Effector memory CD8-positive, alpha-beta T cell (primary cell): Measurements from ENCODE around the gene RPL27A.
A peak's percentile ranks its signal among the peaks of the same experiment; 100 is the strongest.

Experiments used
- ATAC-seq: fragments of 150-1000 bp; cut with Tn5 transposase; replicated peaks from 2 replicates; pipeline ENCODE4 v1.10.0; 2021; ENCODE audit warnings: mild to moderate bottlenecking, moderate library complexity
- DNase-seq, 3 experiments: peaks; one replicate each; pipeline ENCODE4 v3.0.0; 2021
- H3K27ac Mint-ChIP-seq, 2 donors: one replicate each; pipeline ENCODE4 v1.8.0; 2022; ENCODE audit warnings: mild to moderate bottlenecking in 2 of 2, mixed read lengths in 2 of 2, moderate library complexity in 2 of 2
- H3K27me3 Mint-ChIP-seq, 2 donors: one replicate each; pipeline ENCODE4 v1.8.0; 2022; ENCODE audit warnings: mixed read lengths in 2 of 2
- H3K36me3 Mint-ChIP-seq: one replicate; pipeline ENCODE4 v1.8.0; 2022; ENCODE audit warnings: mild to moderate bottlenecking, moderate library complexity, mixed read lengths; ENCODE audit not compliant: insufficient read depth
- H3K4me1 Mint-ChIP-seq, 2 donors: one replicate each; pipeline ENCODE4 v1.8.0; 2022; ENCODE audit warnings: low read depth in 2 of 2, mixed read lengths in 2 of 2
- H3K4me3 Mint-ChIP-seq, 2 donors: one replicate each; pipeline ENCODE4 v1.8.0; 2022; ENCODE audit warnings: mild to moderate bottlenecking in 2 of 2, mixed read lengths in 2 of 2, moderate library complexity in 2 of 2
- H3K9me3 Mint-ChIP-seq, 2 donors: one replicate each; pipeline ENCODE4 v1.8.0; 2022; ENCODE audit warnings: mixed read lengths in 2 of 2

The RPL27A gene

DNA sequence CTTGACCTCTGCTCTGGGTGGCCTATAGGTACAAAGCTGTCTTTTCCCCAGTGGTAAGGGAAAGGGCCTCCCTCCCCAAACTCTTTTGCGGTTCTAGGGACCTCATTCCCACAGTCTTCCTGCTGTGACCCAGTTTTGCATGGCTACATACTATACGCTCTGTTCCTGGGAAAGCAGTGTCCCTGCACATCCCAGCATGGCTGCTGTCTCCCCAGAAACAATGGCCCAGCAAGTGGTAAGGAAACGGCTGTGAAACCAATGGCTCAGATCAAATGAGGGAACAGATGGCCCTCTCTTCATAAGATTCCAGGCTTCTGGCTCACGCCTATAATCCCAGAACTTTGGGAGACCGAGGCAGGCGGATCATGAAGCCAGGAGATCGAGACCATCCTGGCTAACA lies 41.1 kb downstream of the RPL27A start:
- H3K27me3 Mint-ChIP-seq, result peaks cover 20 to 57% of the 10 kb centered on the region in 2 donors
- H3K4me1 Mint-ChIP-seq, result no peaks in the 10 kb centered on the region
- H3K27ac Mint-ChIP-seq, result no peak overlapping the region
- H3K9me3 Mint-ChIP-seq, result no peaks in the 10 kb centered on the region
- no peak for DNase-seq
- no peak overlapping the region for H3K4me3 Mint-ChIP-seq
- ATAC-seq, result no peak
- H3K36me3 Mint-ChIP-seq, result no peaks in the 10 kb centered on the region

- ATAC-seq (no peak), DNase-seq (no peak)
- H3K9me3 Mint-ChIP-seq, result no peaks in the 10 kb centered on the region
- H3K36me3 Mint-ChIP-seq, result no peaks in the 10 kb centered on the region
- peaks cover 20 to 60% of the 10 kb centered on the region in 2 donors for H3K27me3 Mint-ChIP-seq
- H3K4me3 Mint-ChIP-seq, result no peak overlapping the region
- H3K4me1 Mint-ChIP-seq, result no peaks in the 10 kb centered on the region
- H3K27ac Mint-ChIP-seq, result no peak overlapping the region
Observed at GRCh38 chr11:8724682-8725081, 42.1 kb downstream of the RPL27A start.

DNA sequence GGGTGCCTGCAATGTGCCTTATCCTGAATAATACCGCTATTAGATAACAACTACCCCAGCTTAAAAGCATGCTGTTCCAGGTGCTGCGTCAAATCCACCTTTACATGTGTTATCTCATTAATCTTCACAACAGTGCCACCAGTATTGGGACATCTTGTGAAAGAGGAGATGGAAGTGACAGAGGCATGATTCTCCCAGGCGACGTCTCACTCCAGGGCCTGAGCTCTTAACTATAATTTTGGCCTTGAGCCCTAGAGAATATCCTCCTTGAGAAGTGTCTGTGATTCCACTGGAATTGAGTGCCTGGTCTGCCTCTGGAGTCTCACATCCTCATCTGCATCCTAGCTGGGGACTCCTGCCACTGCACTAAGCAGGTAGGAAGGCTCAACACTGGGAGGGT lies 43.8 kb downstream of the RPL27A start:
- H3K4me1 Mint-ChIP-seq, result no peaks in the 10 kb centered on the region
- H3K9me3 Mint-ChIP-seq, result no peaks in the 10 kb centered on the region
- no peak overlapping the region for H3K27ac Mint-ChIP-seq
- H3K4me3 Mint-ChIP-seq, result no peak overlapping the region
- ATAC-seq (no peak), DNase-seq (no peak)
- peaks cover 17 to 56% of the 10 kb centered on the region in 2 donors for H3K27me3 Mint-ChIP-seq
- H3K36me3 Mint-ChIP-seq, result no peaks in the 10 kb centered on the region

- Mint-ChIP-seq H3K9me3 (no peaks in the 10 kb centered on the region), H3K27me3 (peaks cover 0 to 37% of the 10 kb centered on the region in 2 donors), H3K27ac (no peak overlapping the region), H3K4me1 (no peaks in the 10 kb centered on the region), H3K36me3 (no peaks in the 10 kb centered on the region), H3K4me3 (no peak overlapping the region)
- DNase-seq, result no peak
- ATAC-seq, result no peak
Observed at GRCh38 chr11:8728563-8728962, 46.0 kb downstream of the RPL27A start.

DNA sequence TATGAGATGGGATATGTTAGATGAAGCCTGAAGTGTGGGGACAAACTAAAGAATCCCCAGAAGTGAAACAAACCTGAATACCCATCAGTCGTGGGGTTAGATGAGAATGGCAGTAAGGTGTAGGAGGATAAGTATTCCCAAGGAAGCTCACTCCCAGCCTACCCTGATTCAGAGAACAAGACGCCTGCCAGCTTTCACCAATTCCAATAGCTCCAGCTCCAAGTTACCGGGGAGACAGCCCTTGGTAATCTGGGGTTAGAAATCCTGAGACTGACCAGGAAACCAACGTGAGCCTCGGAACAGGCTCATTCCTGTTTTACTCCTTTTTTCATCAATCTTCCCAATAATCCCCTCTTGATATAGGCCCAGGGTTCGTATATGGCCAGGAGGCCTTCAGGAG lies 46.5 kb downstream of the RPL27A start:
- ATAC-seq (no peak), DNase-seq (no peak)
- peaks cover 0 to 37% of the 10 kb centered on the region in 2 donors for H3K27me3 Mint-ChIP-seq
- no peak overlapping the region for H3K4me3 Mint-ChIP-seq
- no peaks in the 10 kb centered on the region for H3K36me3 Mint-ChIP-seq
- no peaks in the 10 kb centered on the region for H3K4me1 Mint-ChIP-seq
- no peak overlapping the region for H3K27ac Mint-ChIP-seq
- H3K9me3 Mint-ChIP-seq, result no peaks in the 10 kb centered on the region

GRCh38 chr11:8729837-8730696 lies 47.5 kb downstream of the RPL27A start:
- Mint-ChIP-seq H3K4me1 (no peaks in the 10 kb centered on the region), H3K27me3 (peaks cover 0 to 37% of the 10 kb centered on the region in 2 donors), H3K4me3 (no peak overlapping the region), H3K36me3 (no peaks in the 10 kb centered on the region), H3K27ac (no peak overlapping the region), H3K9me3 (no peaks in the 10 kb centered on the region)
- ATAC-seq (no peak), DNase-seq (no peak)

- H3K27ac Mint-ChIP-seq, result no peak overlapping the region
- no peak overlapping the region for H3K4me3 Mint-ChIP-seq
- H3K4me1 Mint-ChIP-seq, result no peaks in the 10 kb centered on the region
- no peaks in the 10 kb centered on the region for H3K9me3 Mint-ChIP-seq
- no peak for DNase-seq
- no peak for ATAC-seq
- peaks cover 0 to 37% of the 10 kb centered on the region in 2 donors for H3K27me3 Mint-ChIP-seq
- no peaks in the 10 kb centered on the region for H3K36me3 Mint-ChIP-seq
Observed at GRCh38 chr11:8730697-8731020, 48.1 kb downstream of the RPL27A start.

DNA sequence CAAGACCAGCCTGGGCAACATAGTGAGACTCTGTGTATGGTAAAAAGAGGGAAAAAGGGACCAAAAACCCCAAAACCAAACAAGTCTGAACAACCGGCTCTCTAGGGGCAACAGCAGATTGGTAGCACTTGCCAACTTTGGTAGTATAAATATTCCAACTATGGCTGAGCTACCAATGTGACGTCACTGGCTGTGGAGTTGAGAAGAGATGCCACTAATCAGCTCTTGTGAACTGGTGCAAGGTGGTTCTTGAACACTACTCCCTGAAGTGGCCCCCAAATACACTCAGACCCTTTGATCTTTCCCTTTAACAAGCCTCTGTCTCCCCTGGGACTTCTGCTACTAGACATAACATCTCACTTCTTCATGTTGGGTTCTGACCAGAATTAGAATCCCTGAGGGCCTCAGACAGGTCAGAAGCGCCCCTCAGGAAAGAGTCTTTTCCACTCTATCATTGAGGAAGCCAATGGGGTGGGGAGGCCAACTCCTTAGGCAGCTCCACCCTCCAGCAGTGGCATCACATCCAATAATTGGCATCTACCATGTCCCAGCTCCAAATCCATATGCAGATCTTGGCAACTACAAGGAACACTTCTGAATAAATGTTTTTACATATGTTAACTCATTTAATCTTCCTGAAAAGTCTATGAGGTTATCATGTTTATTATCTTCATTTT lies 49.2 kb downstream of the RPL27A start:
- no peak overlapping the region for H3K27ac Mint-ChIP-seq
- peaks cover 0 to 36% of the 10 kb centered on the region in 2 donors for H3K27me3 Mint-ChIP-seq
- no peaks in the 10 kb centered on the region for H3K9me3 Mint-ChIP-seq
- H3K36me3 Mint-ChIP-seq, result no peaks in the 10 kb centered on the region
- H3K4me3 Mint-ChIP-seq, result no peak overlapping the region
- DNase-seq, result no peak
- no peak for ATAC-seq
- no peaks in the 10 kb centered on the region for H3K4me1 Mint-ChIP-seq

GRCh38 chr11:8732324-8732670 lies 49.7 kb downstream of the RPL27A start:
- no peak overlapping the region for H3K4me3 Mint-ChIP-seq
- no peaks in the 10 kb centered on the region for H3K9me3 Mint-ChIP-seq
- H3K27ac Mint-ChIP-seq, result no peak overlapping the region
- H3K4me1 Mint-ChIP-seq, result no peaks in the 10 kb centered on the region
- H3K36me3 Mint-ChIP-seq, result no peaks in the 10 kb centered on the region
- peaks cover 0 to 31% of the 10 kb centered on the region in 2 donors for H3K27me3 Mint-ChIP-seq
- DNase-seq (no peak), ATAC-seq (peak; percentile 37)

DNA sequence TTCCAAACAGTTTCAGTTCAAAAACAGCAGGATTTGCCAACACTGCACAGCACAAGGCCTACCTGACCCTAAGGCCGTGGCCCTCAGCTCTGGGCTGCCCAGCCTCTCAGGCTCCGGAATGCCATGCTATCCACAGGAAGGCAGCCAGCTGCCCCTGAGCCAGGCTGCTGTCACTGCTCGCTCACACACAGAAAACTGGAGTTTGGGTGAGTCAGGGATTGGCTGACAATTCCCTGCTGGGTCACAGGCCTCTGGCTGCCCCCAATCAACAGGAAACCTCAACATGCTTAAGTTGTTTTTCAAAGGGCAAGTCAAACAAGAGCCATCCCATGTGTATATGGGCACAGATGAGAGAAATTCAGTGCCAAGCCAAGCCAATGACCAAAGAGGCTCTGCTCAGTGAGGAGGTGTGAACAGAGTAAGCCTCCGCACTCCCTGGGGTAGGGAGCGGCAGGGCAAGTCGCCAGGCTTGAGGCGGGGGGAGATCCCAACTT lies 50.2 kb downstream of the RPL27A start:
- no peak overlapping the region for H3K4me3 Mint-ChIP-seq
- H3K27me3 Mint-ChIP-seq, result peaks cover 0 to 26% of the 10 kb centered on the region in 2 donors
- no peaks in the 10 kb centered on the region for H3K9me3 Mint-ChIP-seq
- ATAC-seq (no peak), DNase-seq (no peak)
- no peaks in the 10 kb centered on the region for H3K36me3 Mint-ChIP-seq
- no peak overlapping the region for H3K27ac Mint-ChIP-seq
- H3K4me1 Mint-ChIP-seq, result no peaks in the 10 kb centered on the region

DNA sequence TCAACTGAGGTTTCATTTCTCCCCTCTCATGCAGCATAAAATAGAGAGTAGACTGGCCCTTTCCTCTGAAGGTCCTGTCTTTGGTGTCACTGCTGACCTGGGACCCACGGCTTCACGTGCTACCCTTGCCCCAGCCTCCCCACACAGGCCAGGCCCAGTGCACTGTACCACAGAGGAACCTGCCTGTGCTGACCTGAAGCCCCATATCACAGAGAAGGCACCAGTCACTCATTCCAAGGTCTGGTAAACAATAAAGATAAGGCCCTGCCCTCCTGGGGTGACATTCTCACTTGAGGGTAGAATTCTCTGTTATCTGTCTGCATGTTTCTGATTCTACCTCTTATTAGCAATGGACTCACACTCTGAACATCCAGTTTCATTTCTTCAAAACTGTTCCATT lies 51.3 kb downstream of the RPL27A start:
- ATAC-seq (no peak), DNase-seq (no peak)
- Mint-ChIP-seq H3K9me3 (no peaks in the 10 kb centered on the region), H3K4me3 (no peak overlapping the region), H3K4me1 (no peaks in the 10 kb centered on the region), H3K36me3 (no peaks in the 10 kb centered on the region), H3K27me3 (peaks cover 0 to 21% of the 10 kb centered on the region in 2 donors), H3K27ac (peak overlapping the region in 1 of 2 donors; percentile 27)

DNA sequence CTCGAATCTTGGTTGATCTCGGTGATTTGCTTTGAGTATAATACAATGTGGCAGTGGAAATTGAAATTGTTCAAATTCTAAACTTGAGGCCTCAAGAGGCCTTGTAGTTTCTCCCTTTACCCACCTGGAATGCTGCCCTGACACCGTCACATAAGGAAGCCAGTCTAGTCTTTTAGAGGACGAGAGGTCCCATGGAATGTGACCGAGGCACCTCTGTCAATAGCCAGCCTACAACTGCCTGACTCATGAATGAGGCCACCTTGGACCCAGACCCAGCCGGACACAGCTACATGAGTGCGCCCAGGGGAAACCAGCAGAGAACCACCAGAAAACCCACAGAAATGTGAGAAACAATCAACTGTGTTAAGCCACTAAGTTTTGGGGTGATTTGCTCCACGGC lies 52.5 kb downstream of the RPL27A start:
- Mint-ChIP-seq H3K27ac (no peak overlapping the region), H3K9me3 (no peaks in the 10 kb centered on the region), H3K27me3 (peaks cover 0 to 9% of the 10 kb centered on the region in 2 donors), H3K36me3 (no peaks in the 10 kb centered on the region), H3K4me3 (no peak overlapping the region), H3K4me1 (no peaks in the 10 kb centered on the region)
- ATAC-seq, result no peak
- no peak for DNase-seq

- Mint-ChIP-seq H3K9me3 (no peaks in the 10 kb centered on the region), H3K27me3 (peaks cover 0 to 5% of the 10 kb centered on the region in 2 donors), H3K4me1 (no peaks in the 10 kb centered on the region), H3K36me3 (no peaks in the 10 kb centered on the region), H3K27ac (no peak overlapping the region), H3K4me3 (no peak overlapping the region)
- ATAC-seq (no peak), DNase-seq (no peak)
Observed at GRCh38 chr11:8739309-8739793, 56.8 kb downstream of the RPL27A start.
